Measurements from ENCODE around the gene LMBR1. TPM values are rescaled to one million over a fixed set of nuclear protein-coding genes. Genes with fewer than 3 reads are reported as not detected.

The LMBR1 gene
- total and polyA plus RNA-seq, 2 donors (not counting 1 experiment from before 2014, with no cell fraction given): 19.7 to 85.2 TPM

- TF ChIP-seq CTCF (IDR thresholded peaks at IDR 0.05) (no peak), EZH2 (IDR thresholded peaks at IDR 0.05; ENCODE audit: borderline replicate concordance, insufficient read depth, low read depth, low read length, poor library complexity, severe bottlenecking) (no peak)
- ChIA-PET POLR2A (no interaction called here), CTCF (no interaction called here)
- ATAC-seq (ENCODE audit: low read depth): no peak
- Histone ChIP-seq H3K4me3 (ENCODE audit: control extremely low read depth in 1 of 5, extremely low read depth in 1 of 5, insufficient read depth in 1 of 5, low read depth in 2 of 5, low read length in 4 of 5) (no peak overlapping the region), H3K4me1 (ENCODE audit: control insufficient read depth in 2 of 2, insufficient read depth in 2 of 2, low read length in 2 of 2) (no peaks in the 10 kb centered on the region), H3K36me3 (replicated peaks in 1 of 2; ENCODE audit: control extremely low read depth in 1 of 2, control insufficient read depth in 1 of 2, extremely low read depth in 1 of 2, insufficient read depth in 2 of 2, low read length in 1 of 2) (no peaks in the 10 kb centered on the region), H3K27ac (ENCODE audit: low read length in 2 of 2) (no peak overlapping the region), H4K20me1 (ENCODE audit: control insufficient read depth, insufficient read depth, low read length, poor library complexity, severe bottlenecking) (peaks cover 23% of the 10 kb centered on the region), H3K9ac (ENCODE audit: low read length) (no peak overlapping the region), H2AFZ (ENCODE audit: insufficient read depth, low read depth, low read length, poor library complexity, severe bottlenecking) (no peak overlapping the region), H3K9me3 (ENCODE audit: control extremely low read depth in 1 of 3, control insufficient read depth in 2 of 3, insufficient read depth in 1 of 3, low read length in 2 of 3) (no peaks in the 10 kb centered on the region), H3K27me3 (replicated peaks in 1 of 4; ENCODE audit: control extremely low read depth in 1 of 4, control insufficient read depth in 3 of 4, insufficient read depth in 4 of 4, low read length in 3 of 4) (no peaks in the 10 kb centered on the region), H3K4me2 (replicated peaks; ENCODE audit: low read depth, low read length, poor library complexity, severe bottlenecking) (no peak overlapping the region), H3K79me2 (ENCODE audit: control insufficient read depth, insufficient read depth, low read length) (peaks cover 72% of the 10 kb centered on the region)
- intact Hi-C loops (cut with micrococcal nuclease): no loop called here
- no peak overlapping the region for H3K27ac Mint-ChIP-seq
- H3K4me3 Mint-ChIP-seq: no peak overlapping the region
- no peaks in the 10 kb centered on the region for H3K27me3 Mint-ChIP-seq
- peaks cover 5% of the 10 kb centered on the region for H3K9me3 Mint-ChIP-seq (ENCODE audit: insufficient read depth)
- no peak for DNase-seq
- WGBS (ENCODE audit: insufficient coverage): no CpG with 5 or more reads among the region's 2 CpGs
- peaks cover 17% of the 10 kb centered on the region for H3K4me1 Mint-ChIP-seq
Observed at GRCh38 chr7:156843157-156843556, 49.8 kb downstream of the LMBR1 start.

- CTCF ChIA-PET: no interaction called here
- H3K27me3 Mint-ChIP-seq: no peaks in the 10 kb centered on the region
- Histone ChIP-seq H3K79me2 (ENCODE audit: control insufficient read depth, insufficient read depth, low read length) (peaks cover 68% of the 10 kb centered on the region), H3K27ac (ENCODE audit: low read length in 2 of 2) (no peak overlapping the region), H3K27me3 (replicated peaks in 1 of 4; ENCODE audit: control extremely low read depth in 1 of 4, control insufficient read depth in 3 of 4, insufficient read depth in 4 of 4, low read length in 3 of 4) (no peaks in the 10 kb centered on the region), H3K4me1 (ENCODE audit: control insufficient read depth in 2 of 2, insufficient read depth in 2 of 2, low read length in 2 of 2) (no peaks in the 10 kb centered on the region), H4K20me1 (ENCODE audit: control insufficient read depth, insufficient read depth, low read length, poor library complexity, severe bottlenecking) (peaks cover 23% of the 10 kb centered on the region), H3K4me2 (replicated peaks; ENCODE audit: low read depth, low read length, poor library complexity, severe bottlenecking) (no peak overlapping the region), H2AFZ (ENCODE audit: insufficient read depth, low read depth, low read length, poor library complexity, severe bottlenecking) (no peak overlapping the region), H3K9me3 (ENCODE audit: control extremely low read depth in 1 of 3, control insufficient read depth in 2 of 3, insufficient read depth in 1 of 3, low read length in 2 of 3) (no peaks in the 10 kb centered on the region), H3K4me3 (ENCODE audit: control extremely low read depth in 1 of 5, extremely low read depth in 1 of 5, insufficient read depth in 1 of 5, low read depth in 2 of 5, low read length in 4 of 5) (no peak overlapping the region), H3K9ac (ENCODE audit: low read length) (no peak overlapping the region), H3K36me3 (replicated peaks in 1 of 2; ENCODE audit: control extremely low read depth in 1 of 2, control insufficient read depth in 1 of 2, extremely low read depth in 1 of 2, insufficient read depth in 2 of 2, low read length in 1 of 2) (no peaks in the 10 kb centered on the region)
- TF ChIP-seq EZH2 (IDR thresholded peaks at IDR 0.05; ENCODE audit: borderline replicate concordance, insufficient read depth, low read depth, low read length, poor library complexity, severe bottlenecking) (no peak), CTCF (IDR thresholded peaks at IDR 0.05) (no peak)
- H3K4me3 Mint-ChIP-seq: no peak overlapping the region
- intact Hi-C loops (cut with micrococcal nuclease): no loop called here
- 87% methylated on average over 2 of the region's 2 CpGs for WGBS (ENCODE audit: insufficient coverage)
- no peak for DNase-seq
- no peak for ATAC-seq (ENCODE audit: low read depth)
- peaks cover 17% of the 10 kb centered on the region for H3K4me1 Mint-ChIP-seq
- peaks cover 5% of the 10 kb centered on the region for H3K9me3 Mint-ChIP-seq (ENCODE audit: insufficient read depth)
- POLR2A ChIA-PET: no interaction called here
- no peak overlapping the region for H3K27ac Mint-ChIP-seq
Observed at GRCh38 chr7:156842740-156843140, 50.2 kb downstream of the LMBR1 start.
